C4-2B (cell line): Measurements from ENCODE around the gene UFC1.

Experiments used
- ZFX ChIP-seq: fragments of 450-650 bp; IDR thresholded peaks from 2 replicates; pipeline ENCODE4 v1.6.1; 2017
- TF ChIP-seq, protein P1 (sequence below): fragments of 450-650 bp; conservative IDR thresholded peaks from 2 replicates; pipeline ENCODE4 v1.5.1; 2017; ENCODE audit warnings: mild to moderate bottlenecking

DNA sequence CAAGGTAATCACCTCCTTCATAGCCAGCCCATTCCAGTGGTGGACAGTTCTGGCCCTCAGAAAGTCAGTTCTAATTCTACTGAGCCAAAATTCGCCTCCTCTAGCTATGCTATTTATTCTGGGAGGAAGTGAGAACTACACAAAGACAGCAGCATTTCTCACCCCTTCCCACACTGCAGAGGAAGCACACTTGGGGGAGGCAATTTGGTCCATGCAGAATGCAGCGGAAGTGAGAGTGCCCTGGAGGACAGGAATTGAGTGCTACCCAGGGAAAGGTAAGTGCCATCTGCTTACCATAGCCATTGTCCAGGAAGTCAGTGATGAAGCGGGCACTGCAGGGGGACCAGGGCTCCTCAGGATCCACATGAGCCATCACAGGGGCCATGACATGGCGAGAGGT, 41.4 kb downstream of the UFC1 start:
- TF ChIP-seq, protein P1, sequence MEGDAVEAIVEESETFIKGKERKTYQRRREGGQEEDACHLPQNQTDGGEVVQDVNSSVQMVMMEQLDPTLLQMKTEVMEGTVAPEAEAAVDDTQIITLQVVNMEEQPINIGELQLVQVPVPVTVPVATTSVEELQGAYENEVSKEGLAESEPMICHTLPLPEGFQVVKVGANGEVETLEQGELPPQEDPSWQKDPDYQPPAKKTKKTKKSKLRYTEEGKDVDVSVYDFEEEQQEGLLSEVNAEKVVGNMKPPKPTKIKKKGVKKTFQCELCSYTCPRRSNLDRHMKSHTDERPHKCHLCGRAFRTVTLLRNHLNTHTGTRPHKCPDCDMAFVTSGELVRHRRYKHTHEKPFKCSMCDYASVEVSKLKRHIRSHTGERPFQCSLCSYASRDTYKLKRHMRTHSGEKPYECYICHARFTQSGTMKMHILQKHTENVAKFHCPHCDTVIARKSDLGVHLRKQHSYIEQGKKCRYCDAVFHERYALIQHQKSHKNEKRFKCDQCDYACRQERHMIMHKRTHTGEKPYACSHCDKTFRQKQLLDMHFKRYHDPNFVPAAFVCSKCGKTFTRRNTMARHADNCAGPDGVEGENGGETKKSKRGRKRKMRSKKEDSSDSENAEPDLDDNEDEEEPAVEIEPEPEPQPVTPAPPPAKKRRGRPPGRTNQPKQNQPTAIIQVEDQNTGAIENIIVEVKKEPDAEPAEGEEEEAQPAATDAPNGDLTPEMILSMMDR = no peak
- no peak for TF ChIP-seq ZFX
